Fibroblast of mammary gland (primary cell): Measurements from ENCODE around the gene TSSK3.
"Not testable (repeated sequence)": the region's sequence is repeated elsewhere in the genome, so short reads cannot be mapped to it uniquely, and the experiment has no call there.

Experiments
- DNase-seq: peaks from one replicate; pipeline ENCODE4 v3.0.0-alpha.2; 2010; ENCODE audit warnings: low read depth
- H3K4me3 ChIP-seq: 2 replicates; pipeline ENCODE4 v1.5.1; 2011; ENCODE audit warnings: low read depth, mild to moderate bottlenecking, low read length, moderate library complexity; ENCODE audit not compliant: control insufficient read depth
- CTCF ChIP-seq: conservative IDR thresholded peaks from 2 replicates; pipeline ENCODE4 v1.5.1; 2011; ENCODE audit warnings: low read depth, low read length, inconsistent platforms; ENCODE audit not compliant: control insufficient read depth, insufficient read depth

The TSSK3 gene

GRCh38 chr1:32393136-32393535 lies 30.8 kb downstream of the TSSK3 start:
- peak overlapping the region; percentile 92 for H3K4me3 ChIP-seq
- DNase-seq: peak; percentile 58
- no peak for TF ChIP-seq CTCF

GRCh38 chr1:32393832-32394140 lies 31.4 kb downstream of the TSSK3 start:
- no peak for TF ChIP-seq CTCF
- H3K4me3 ChIP-seq: peak overlapping the region; percentile 92
- DNase-seq: no peak

- H3K4me3 ChIP-seq: peak within 1 kb of the TSS; percentile 92
- DNase-seq: peak; percentile 99
- TF ChIP-seq CTCF: no peak
These were observed 32.0 kb downstream of the TSSK3 start, which contains the start of gene BSDC1 for GRCh38 chr1:32394141-32394889. TSS of gene BSDC1 (minus strand) at chr1:32394441. CDS start at chr1:32394414, 27 bp downstream.

- no peak for TF ChIP-seq CTCF
- DNase-seq: peak; percentile 20
- peak overlapping the region; percentile 92 for H3K4me3 ChIP-seq
These were observed 32.6 kb downstream of the TSSK3 start for GRCh38 chr1:32394890-32395432.

- DNase-seq: peak; percentile 22
- H3K4me3 ChIP-seq: not testable (repeated sequence)
These were observed 34.2 kb downstream of the TSSK3 start for GRCh38 chr1:32396524-32396923.

- H3K4me3 ChIP-seq: no peak overlapping the region
- TF ChIP-seq CTCF: no peak
- peak; percentile 7 for DNase-seq
These were observed 36.1 kb downstream of the TSSK3 start for GRCh38 chr1:32398401-32398800.

GRCh38 chr1:32399843-32400242 lies 37.5 kb downstream of the TSSK3 start:
- H3K4me3 ChIP-seq: no peak overlapping the region
- no peak for TF ChIP-seq CTCF
- DNase-seq: no peak
